ENCODE data around the gene MCRIP2. TPM values are rescaled to one million over a fixed set of nuclear protein-coding genes. Genes with fewer than 3 reads are reported as not detected.
"Not testable (repeated sequence)": the region's sequence is repeated elsewhere in the genome, so short reads cannot be mapped to it uniquely, and the experiment has no call there.

MCRIP2 gene
- 34.7 TPM for total RNA-seq
- long read RNA-seq, transcript MCRIP2-203 (6 exons, 1,050 nt): major isoform, 7 of 19 reads
- long read RNA-seq, partial matches to known transcripts: 3 of 19 reads
- long read RNA-seq, other reads (novel, unspliced or antisense): 2 of 19 reads

GRCh38 chr16:641326-642188 lies at the start of gene MCRIP2:
Gene MCRIP2 (plus strand): TSS chr16:641828. CDS start chr16:641992, 164 bp downstream.
- DNase-seq (ENCODE audit: low spot score): peak; percentile 95

- DNase-seq (ENCODE audit: low spot score): no peak
These were observed 49.6 kb upstream of the MCRIP2 start for GRCh38 chr16:591892-592517.

- DNase-seq (ENCODE audit: low spot score): no peak
These were observed 48.9 kb upstream of the MCRIP2 start for GRCh38 chr16:592518-593306.

- DNase-seq (ENCODE audit: low spot score): no peak
These were observed 48.2 kb upstream of the MCRIP2 start for GRCh38 chr16:593406-593805.

- no peak for DNase-seq (ENCODE audit: low spot score)
These were observed 47.8 kb upstream of the MCRIP2 start for GRCh38 chr16:593807-594206.

- DNase-seq (ENCODE audit: low spot score): no peak
These were observed 46.5 kb upstream of the MCRIP2 start for GRCh38 chr16:595094-595528.

- no peak for DNase-seq (ENCODE audit: low spot score)
These were observed 45.5 kb upstream of the MCRIP2 start for GRCh38 chr16:595942-596735.

GRCh38 chr16:596736-597060 lies 44.9 kb upstream of the MCRIP2 start:
- no peak for DNase-seq (ENCODE audit: low spot score)

GRCh38 chr16:597655-598054 lies 44.0 kb upstream of the MCRIP2 start:
- not testable (repeated sequence) for DNase-seq (ENCODE audit: low spot score)

- DNase-seq (ENCODE audit: low spot score): no peak
These were observed 42.5 kb upstream of the MCRIP2 start for GRCh38 chr16:598823-599739.

GRCh38 chr16:600781-601180 lies 40.8 kb upstream of the MCRIP2 start:
- no peak for DNase-seq (ENCODE audit: low spot score)

- DNase-seq (ENCODE audit: low spot score): no peak
These were observed 37.7 kb upstream of the MCRIP2 start for GRCh38 chr16:603933-604332.

- no peak for DNase-seq (ENCODE audit: low spot score)
These were observed 34.8 kb upstream of the MCRIP2 start for GRCh38 chr16:606656-607307.

GRCh38 chr16:608019-608418 lies 33.6 kb upstream of the MCRIP2 start:
- DNase-seq (ENCODE audit: low spot score): no peak

- DNase-seq (ENCODE audit: low spot score): no peak
These were observed 32.3 kb upstream of the MCRIP2 start for GRCh38 chr16:609316-609715.

- DNase-seq (ENCODE audit: low spot score): no peak
These were observed 31.6 kb upstream of the MCRIP2 start for GRCh38 chr16:609984-610383.

GRCh38 chr16:610513-611381 lies 30.9 kb upstream of the MCRIP2 start:
- DNase-seq (ENCODE audit: low spot score): no peak

GRCh38 chr16:615122-615521 lies 26.5 kb upstream of the MCRIP2 start:
- DNase-seq (ENCODE audit: low spot score): no peak

Data from mesenteric fat pad (tissue), 1 donor.